Epidermal melanocyte (primary cell): Measurements from ENCODE around the gene EXOC8.

ENCODE experiments used
- DNase-seq: peaks from one replicate; pipeline ENCODE4 v3.0.0; 2011; ENCODE audit warnings: low spot score; ENCODE audit not compliant: insufficient read length

EXOC8 gene

DNA sequence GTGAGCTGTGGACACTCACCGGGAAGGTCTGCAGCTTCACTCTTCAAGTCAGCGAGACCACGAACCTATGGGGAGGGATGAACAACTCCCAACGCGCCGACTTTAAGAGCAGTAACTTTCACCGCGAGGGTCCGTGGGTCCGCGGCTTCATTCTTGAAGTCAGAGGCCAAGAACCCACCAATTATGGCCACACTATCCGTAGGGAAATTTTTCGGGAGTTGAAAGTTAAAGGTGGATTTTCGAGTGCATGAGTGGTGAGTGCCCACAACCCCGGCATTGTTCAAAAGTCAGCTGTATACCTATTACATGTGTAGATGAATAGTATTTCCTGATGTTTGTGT lies 19.7 kb downstream of the EXOC8 start:
- DNase-seq = no peak

DNA sequence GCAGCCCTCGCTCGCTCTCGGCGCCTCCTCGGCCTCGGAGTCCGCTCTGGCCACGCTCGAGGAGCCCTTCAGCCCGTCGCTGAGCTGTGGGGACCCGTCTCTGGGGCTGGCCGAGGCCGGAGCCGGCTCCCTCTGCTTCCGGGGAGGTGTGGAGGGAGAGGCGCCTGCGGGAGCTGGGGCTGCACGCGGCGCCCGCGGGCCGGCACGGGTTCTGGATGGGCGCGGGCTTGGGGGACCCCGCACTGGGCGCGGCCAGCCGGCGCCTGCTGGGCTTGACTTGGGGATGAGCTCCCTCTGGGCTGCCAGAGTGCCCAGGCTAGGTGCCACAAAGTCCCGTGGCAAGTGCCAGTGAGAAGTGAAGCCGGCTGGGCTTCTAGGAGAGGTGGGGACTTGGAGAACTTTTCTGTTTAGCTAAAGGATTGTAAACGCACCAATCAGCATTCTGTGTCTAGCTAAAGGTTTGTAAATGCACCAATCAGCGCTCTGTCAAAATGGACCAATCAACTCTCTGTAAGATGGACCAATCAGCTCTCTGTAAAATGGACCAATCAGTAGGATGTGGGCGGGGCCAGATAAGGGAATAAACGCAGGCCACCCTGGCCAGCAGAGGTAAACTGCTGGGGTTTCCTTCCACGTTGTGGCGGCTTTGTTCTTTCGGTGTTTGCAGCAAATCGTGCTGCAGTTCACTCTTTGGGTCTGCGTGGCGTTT lies 20.2 kb downstream of the EXOC8 start:
- no peak for DNase-seq

DNA sequence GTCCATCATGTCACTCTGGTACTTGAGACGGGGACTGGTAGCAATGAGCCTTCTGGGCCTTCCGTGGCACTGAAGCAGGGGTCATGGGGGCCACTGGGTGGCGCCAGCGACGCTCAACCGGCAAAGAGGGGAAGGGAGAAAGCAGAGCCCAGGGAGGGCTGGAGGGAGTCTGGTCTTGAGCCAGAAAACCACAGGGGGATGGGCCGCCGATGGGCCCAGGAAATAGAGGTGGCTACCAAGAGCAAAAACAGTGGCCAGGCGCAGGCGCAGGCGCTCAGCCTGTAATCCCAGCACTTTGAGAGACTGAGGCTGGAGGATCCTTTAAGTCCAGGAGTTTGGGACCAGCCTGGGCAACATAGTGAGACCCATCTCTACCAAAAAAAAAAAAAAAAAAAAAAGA lies 21.8 kb downstream of the EXOC8 start:
- DNase-seq = no peak

DNA sequence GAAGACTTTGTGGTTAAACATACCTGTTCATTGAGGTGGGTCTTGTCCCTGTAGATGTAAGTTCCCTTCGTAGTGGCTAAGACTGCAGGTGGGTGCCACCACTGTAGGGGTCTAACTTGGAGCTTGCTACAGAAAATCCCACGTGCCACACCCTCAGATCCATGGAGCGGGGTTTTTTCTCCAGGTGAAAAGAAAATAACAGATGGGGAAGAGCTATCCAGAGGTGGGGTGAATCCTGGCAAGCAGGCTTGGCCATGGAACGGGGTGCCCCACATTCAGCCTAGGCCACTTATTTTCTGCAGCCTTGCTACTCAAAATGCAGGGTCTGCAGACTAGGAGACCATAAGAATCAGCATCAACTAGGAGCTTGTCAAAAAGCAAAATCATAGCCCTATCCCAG lies 24.0 kb downstream of the EXOC8 start:
- DNase-seq = no peak

DNA sequence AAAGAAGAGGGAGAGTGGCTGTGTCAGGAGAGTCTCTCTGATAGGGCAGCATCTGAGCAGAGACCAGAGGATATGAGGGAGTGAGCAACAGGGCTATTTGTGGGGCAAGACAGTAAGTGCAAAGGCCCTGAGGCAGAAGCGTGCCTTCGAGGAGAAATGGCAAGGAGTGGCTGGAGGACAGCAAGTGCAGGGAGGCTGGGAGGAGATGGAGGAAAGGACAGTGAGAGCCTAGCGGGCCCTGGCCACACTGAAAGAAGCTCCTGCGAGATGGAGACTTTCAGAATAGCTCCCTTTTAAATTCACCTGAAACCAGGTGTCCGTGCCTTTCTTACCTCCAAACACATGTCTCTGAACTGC lies 25.2 kb downstream of the EXOC8 start:
- DNase-seq = no peak

DNA sequence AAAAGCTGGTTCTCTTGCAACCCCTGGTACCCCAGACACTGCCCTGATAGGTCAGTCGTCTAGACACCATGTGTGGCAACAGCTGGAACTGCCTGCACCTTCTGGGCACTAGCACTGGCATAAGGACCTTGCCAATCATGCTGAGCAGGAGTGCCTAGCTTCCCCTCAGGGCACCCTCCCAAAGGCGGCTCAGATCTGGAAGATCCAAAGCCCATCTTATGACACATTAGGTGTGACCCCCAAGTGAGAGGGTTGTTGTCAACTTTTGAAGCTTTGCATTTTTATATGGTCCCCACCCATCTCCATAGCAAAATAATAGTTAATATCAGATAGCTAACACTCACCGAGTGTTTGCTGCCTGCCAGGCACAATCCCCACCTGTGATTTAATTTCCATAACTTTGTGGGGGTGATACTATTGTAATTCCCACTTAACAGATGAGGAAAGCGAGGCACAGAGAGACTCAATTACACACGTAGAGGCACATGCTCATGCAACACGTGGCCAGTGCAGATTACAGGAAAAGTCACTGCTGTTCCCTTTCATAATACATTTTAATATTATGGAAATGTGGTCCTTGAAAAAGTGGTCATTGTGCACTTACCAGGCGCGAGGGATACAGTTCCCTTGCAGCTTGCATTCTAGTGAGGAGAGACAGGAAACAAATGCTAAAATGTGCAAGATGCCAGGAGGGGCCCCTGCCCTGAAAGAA lies 25.8 kb downstream of the EXOC8 start:
- DNase-seq = no peak

DNA sequence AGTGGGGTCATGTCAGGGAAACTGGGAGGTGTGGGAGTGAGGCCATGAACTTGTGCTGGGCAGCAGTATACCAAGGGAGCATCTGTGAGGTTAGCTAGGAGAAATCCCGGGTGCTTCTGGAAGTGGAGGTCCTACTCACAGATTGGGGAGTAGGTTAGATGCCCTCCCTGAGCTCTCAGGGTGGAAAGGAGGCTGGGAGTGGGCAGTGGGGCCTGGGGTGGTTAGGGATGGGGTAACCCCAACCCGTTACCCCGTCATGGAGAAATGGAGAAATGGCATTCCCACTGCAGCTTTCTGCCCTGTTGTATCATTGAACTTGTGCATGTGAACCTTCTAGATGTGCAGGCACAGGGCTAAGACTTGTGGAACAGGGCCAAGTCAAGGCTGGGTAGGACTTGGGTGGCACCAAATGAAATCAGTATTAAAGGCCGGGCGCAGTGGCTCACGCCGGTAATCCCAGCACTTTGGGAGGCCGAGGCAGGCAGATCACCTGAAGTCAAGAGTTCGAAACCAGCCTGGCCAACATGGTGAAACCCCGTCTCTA lies 27.2 kb downstream of the EXOC8 start:
- DNase-seq = no peak

DNA sequence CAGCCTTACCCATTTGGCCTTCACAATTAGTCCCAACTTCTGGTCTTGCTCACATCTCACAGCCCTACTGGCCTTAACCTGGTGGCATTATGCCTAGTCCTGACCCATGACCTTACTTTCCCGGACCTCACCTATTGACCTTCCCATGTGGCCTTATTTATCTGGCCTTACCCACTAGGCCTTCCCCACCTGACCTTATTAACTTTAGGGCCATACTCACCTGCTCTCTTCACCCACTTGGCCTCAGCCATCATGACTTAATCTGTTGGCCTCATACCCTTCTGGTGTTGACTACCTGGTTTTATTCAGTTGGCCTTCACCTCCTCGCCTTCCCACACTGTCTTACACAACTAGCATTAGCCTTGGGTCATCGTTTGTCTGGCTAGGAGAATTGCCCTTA lies 35.7 kb downstream of the EXOC8 start:
- DNase-seq = no peak

DNA sequence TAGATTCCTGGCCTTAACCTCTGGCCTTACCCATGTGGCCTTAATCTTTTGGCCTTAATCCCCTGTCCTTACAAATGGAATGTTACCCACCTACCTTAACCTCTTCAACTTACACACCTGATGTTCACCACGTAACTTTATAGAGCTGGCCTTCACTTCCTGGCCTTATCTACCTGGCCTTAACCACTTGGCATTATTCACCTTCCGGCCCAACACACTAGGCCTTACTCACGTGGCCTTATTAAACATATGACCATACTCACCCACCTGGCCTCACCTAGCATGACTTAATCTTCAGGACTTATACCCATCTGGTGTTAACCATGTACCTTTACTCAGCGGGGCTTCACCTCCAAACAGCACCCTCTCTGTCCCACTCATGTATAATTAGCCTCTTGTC lies 41.7 kb downstream of the EXOC8 start:
- no peak for DNase-seq

DNA sequence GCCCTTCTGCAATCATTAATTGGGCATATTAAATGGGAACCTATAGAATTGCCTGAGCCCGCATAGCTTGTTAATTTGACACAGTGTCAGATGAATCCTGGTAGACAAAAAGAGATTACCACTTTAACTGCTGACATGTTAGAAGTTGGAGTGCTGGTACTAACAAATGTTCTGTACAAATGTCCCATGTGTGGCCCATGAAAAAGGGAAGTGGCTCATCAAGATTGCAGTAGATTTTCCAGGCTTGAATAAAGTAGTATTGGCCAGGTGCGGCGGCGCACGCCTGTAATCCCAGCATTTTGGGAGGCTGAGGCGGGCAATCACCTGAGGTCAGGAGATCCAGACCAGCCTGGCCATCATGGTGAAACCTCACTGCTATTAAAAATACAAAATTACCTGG lies 51.0 kb downstream of the EXOC8 start:
- DNase-seq = no peak

DNA sequence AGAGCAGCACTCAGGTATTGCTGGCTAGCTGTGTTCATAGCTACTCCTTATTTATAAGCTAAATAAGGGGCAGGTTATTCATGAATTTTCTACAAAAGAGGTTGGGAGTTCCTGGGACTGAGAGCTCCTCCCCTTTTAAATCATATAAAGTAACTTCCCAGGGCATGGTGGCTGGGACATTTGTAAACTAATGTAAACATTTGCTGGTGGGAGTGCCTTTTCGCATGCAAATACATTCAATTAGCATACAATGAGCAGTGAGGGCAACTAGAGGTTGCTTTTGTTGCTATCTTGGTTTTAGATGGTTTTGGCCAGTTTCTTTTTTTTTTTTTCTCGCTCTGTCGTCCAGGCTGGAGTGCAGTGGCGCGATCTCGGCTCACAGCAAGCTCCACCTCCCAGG lies 53.2 kb downstream of the EXOC8 start:
- no peak for DNase-seq
